Measurements from ENCODE around the gene FAM124B.
A peak's percentile ranks its signal among the peaks of the same experiment; 100 is the strongest.
"Not testable (repeated sequence)": the region's sequence is repeated elsewhere in the genome, so short reads cannot be mapped to it uniquely, and the experiment has no call there.

The FAM124B gene

DNA sequence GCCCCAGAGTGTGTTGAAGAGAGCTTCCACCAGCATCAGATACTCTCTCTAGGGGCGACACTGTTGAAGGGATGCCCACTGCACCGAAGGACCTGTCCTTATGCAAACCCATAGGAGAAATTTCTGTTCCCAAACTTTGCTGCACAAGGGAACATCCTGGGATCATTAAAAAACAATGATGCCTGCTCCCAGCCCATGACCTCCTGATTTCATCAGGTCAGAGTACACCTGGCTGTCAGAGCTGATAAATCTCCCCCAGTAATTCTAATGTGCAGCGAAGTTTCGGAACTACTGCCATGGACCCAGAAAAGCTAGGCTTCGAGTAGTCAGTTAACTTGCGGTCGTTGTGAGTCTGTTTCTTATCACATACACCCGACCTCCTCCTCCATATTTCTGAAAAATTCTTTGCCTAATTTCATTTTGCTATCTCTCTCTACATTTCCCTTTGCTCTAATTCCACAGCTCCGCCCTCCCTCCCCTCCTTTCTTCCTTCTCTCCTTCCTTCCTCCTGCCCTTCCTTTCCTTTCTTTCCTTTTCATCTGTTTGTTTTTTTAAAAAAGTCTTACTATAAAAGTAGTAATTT lies 18.8 kb downstream of the FAM124B start:
- DNase-seq (ENCODE audit: low read depth in 2 of 2, low spot score in 1 of 2), result no peak

DNA sequence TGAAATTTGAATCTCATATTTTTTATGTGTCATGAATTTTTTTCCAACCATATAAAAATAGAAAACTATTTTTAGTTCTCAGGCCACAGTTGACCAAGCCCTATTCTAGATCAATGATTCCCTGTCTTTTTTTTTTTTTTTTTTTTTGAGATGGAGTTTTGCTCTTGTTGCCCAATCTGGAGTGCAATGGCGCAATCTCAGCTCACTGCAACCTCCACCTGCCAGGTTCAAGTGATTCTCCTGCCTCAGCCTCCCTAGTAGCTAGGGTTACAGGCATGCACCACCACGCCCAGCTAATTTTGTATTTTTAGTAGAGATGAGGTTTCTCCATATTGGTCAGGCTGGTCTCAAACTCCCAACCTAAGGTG lies 19.6 kb downstream of the FAM124B start:
- not testable (repeated sequence) for DNase-seq (ENCODE audit: low read depth in 2 of 2, low spot score in 1 of 2)

DNA sequence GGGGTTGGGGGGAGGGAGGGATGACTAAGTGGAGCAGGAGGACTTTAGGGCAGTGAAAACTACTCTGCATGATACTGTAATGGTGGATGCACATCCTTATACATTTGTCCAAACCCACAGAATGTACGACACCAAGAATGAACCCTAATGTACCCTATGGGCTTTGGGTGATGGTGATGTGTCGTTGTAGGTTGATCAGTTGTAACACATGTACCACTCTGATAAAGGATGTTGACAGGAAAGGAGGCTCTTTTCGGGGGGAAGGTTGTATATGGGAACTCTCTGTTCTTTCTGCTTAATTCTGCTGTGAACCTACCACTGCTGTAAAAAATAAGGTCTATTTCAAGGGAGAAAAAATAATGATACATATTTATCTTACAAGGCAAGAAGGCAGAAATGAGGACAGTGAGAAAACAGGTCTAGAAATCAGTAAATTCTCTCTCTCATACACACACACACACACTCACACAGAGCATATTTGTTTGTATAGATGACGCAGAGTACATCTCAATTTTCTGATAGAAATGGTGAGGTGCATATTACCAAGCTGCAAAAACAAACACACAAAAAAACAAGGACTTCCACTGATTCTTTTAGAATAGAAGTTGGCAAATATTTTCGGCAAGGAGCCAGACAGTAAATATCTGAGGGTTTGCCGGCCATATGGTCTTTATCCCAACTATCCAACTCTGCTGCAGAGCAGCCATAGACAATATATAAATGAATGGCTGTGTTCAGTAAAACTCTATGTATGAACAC lies 20.2 kb downstream of the FAM124B start:
- no peak for DNase-seq (ENCODE audit: low read depth in 2 of 2, low spot score in 1 of 2)

DNA sequence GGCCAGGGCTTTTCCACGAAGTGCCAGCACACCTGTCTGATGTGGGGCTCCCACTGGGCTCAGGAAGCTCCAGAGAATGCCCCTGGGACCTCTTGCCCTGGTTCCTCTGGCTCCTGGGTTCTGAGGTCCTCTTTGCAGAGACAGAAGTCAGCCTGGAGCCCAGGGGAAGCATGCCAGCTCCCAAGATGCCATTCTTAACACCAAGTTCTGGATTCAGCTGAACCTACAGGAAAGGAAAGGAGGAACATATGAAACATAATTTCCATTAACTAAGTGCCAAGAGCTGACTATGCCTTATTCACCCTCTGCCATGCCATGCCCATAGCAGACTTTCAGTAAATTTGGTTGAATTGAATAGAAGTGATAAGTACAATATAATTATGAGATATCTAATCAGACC lies 21.9 kb downstream of the FAM124B start:
- no peak for DNase-seq (ENCODE audit: low read depth in 2 of 2, low spot score in 1 of 2)

DNA sequence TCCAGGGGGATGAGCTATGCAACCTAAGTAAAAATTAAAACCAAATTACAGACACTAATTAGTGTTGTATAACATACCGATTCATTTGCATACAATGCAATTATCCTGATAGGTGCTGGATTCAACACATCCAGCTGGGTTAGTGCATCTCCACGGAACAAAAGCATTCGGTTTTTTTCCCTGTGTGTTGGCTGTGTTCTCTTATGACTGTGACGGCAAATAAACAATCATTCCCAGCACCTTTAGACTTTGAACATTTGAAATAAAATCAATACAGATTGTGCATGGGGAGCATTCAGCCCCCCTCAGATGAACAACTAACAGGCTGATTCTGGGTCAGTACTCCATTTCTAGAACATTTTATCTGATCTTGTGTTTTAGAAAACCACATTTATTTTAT lies 22.7 kb downstream of the FAM124B start:
- no peak for DNase-seq (ENCODE audit: low read depth in 2 of 2, low spot score in 1 of 2)

DNA sequence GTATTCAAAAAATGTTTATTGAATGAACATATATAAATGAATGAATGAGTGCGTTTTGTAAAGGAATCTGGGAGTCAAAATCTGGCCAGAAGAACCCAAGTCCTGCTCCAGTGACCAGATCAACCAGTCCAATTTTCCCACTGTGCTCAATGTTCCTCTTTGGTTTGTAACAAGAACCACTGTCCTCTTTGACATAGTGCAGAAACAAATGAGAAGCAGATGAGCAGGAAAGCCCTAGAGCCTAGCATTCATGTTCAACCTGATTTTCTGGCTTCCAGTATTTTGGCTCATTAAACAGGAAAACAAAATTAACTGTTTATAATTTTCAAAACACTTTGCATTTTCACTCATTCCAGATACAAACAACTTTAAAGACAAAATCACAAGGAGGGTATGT lies 23.2 kb downstream of the FAM124B start:
- DNase-seq (ENCODE audit: low read depth in 2 of 2, low spot score in 1 of 2), result no peak

DNA sequence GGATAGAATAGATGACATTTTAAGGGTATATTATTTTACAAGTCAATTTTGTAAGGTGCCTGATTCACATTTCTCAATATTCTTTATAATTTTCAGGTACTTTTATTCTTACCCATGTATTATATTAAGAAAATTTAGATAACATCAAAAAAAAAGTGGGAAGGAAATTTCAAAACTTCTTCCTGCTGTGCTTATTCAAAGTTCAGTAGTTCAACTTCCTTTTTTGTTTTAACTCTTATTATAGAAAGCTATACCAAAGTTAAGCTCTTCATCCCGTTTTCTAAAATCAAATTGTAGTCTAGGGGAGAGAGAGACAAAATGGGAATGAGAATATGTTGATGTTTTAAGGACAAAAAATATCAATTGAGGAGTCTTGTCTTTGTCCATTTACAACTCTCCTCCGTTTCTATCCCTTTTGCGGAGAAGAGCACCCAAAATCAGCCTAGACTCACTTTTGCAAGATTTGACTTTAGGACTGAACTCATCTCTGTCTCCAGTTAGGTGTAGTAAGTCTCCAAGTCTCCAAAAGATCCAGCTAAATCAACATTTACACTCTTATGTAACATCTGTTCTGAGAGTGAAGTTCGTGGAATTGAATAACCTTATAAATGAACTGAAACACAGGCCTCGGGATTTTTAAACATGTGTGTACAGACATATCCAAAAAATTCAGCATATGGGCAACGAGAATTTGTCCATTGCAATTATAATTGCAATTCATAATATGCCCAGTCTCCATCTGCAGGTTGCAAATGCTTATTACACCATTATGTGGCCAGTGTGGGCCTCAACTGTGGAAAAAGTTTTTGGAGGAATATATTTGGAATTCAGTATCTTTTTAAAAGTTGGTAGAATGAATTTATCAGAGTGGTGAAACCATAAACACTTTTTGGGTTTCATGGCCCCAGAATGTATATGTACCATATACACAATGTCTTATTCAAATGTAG lies 23.9 kb downstream of the FAM124B start:
- DNase-seq (ENCODE audit: low read depth in 2 of 2, low spot score in 1 of 2), result no peak

DNA sequence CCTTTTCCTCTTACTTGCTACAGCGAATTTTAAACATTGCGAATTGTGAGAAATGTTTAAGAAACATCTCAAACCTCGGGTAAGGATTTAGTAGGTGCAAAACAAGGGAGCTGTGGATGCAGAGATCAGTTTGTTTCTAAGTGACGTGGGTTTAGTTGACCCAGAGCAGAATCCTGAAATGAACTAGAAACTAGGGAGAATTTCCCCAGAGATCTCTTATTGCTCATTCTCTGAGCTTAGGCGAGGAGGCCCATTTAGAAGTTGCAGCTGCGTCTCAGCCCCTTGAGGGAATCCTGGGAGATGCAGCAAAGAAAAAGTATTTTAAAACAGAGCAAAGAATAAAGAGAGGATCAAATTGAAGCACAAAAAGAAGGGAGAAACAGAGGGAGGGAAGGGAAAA lies 29.3 kb downstream of the FAM124B start:
- DNase-seq (ENCODE audit: low read depth in 2 of 2, low spot score in 1 of 2), result no peak

DNA sequence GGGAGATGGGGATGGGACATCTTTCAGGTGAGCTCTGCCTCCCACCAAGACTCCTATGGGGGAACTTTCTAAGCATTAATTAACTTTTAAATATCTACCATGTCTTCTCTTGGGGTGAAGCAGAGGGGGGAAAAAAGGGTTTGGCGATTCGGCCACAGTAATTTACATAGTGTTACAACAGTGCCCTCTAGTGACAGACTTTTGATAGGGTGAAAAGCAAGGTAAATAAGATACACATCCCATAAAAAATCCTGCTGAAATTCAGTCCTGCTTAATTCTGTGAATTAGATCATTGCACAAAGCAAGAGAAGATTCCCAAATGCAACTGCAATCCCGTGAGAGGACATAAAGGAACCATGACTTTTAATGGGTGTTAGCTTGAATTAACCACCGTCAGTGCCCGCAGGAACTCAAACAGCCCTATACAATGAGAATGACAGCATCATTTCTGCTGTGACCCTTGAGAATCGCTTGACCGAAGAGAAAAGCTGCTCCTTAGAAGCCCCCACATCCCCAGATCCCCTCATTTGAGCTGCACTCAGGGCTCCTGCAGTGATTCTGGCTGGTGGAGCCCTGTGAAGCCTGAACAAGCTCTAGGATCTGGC lies 32.8 kb downstream of the FAM124B start:
- no peak for DNase-seq (ENCODE audit: low read depth in 2 of 2, low spot score in 1 of 2)

DNA sequence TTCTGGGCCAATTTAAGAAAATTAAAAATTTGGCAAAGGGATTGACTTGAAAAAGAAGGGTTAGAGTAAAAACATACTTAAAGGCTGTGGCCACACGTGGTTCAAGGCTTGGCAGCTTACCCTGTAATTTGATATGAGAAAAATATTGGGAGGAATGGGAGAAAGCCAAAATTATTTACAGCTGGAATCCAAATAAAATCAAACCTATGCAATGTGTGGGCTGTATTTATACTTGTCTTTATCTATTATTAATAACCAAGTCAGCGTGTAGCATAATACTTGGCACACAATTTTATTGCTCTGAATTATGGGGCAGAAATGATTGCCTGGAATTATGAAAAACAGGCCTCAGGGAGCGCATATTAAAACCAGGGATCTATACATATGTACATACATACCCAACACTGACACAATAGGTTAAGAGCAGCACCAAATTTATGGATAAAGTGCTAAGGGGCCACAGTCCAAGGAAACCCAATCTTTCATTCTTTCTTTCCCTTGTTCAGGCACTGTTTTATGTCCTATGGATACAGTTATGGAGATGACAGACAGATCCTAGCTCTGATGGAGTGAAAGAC lies 35.6 kb downstream of the FAM124B start:
- no peak for DNase-seq (ENCODE audit: low read depth in 2 of 2, low spot score in 1 of 2)

DNA sequence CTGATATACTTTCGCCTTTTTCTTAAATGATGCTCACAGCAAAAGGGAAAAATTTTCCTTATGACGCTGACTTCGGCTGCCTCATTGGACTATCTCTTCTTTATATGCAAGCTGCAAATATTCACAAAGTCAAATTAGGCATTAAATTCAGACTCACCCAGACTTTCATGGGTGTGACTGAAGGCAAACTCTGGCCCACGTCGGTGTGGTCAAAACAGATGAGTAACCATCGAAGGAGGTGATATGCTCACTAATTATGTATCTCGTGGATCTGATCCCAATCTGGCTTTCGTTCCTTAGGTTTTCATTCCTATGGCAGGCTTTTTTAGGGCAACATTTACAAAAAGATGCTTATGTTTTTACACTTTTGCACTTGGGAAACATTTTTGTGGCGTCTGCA lies 36.6 kb downstream of the FAM124B start:
- no peak for DNase-seq (ENCODE audit: low read depth in 2 of 2, low spot score in 1 of 2)

DNA sequence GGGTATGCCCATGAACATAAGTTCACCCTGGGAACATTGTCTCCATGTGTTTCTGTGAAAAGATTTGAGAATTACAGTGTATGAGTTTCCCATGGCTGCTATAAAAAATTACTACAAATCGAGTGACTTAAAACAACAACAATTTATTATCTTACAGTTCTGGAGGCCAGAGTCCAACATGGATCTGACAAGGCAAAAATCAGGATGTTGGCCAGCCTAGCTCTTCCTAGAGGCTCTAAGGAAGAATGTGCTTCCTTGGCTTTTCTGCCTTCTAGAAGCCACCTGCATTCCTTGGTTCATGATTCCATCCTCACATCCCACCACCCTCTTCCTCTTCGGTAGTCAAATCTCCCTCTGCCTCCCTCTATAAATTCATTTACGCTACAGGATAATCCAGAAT lies 38.6 kb downstream of the FAM124B start:
- no peak for DNase-seq (ENCODE audit: low read depth in 2 of 2, low spot score in 1 of 2)

DNA sequence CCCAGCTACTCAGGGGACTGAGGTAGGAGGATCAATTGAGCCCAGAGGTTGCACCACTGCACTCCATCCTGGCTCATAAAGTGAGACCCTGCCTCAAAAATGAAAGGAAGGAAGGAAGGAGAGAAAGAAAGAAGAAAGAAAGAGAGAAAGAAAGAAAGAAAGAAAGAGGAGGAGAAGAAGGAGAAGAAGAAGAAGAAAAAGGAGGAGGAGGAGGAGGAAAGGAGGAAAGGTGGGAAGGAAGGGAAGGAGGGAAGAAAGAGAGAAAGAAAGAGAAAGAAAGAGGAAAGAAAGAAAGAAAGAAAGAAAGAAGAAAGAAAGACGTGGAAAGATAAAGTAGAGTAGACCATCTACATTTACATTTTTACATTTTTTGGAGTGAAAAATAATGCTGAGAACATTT lies 39.8 kb downstream of the FAM124B start:
- no peak for DNase-seq (ENCODE audit: low read depth in 2 of 2, low spot score in 1 of 2)

DNA sequence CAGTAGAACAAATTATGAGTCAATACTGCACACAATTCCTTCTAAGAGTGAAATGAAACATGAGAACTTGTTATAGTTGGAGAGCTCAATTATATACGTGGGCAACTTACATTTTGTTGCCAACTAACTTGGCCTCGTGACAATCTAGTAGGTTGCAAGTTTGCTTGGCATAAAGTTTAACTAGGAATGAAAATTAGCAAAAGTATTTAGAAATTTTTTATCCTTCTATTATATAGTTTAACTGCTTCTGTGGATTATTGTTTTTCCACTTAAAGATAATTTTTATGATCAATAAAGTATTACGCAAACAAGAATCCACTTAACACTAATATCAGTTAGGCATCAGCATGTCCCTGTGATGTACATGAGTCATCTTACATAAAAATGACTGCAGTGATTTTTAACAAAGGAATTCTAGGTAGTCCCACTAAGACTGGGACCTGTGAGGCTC lies 41.1 kb downstream of the FAM124B start:
- no peak for DNase-seq (ENCODE audit: low read depth in 2 of 2, low spot score in 1 of 2)

DNA sequence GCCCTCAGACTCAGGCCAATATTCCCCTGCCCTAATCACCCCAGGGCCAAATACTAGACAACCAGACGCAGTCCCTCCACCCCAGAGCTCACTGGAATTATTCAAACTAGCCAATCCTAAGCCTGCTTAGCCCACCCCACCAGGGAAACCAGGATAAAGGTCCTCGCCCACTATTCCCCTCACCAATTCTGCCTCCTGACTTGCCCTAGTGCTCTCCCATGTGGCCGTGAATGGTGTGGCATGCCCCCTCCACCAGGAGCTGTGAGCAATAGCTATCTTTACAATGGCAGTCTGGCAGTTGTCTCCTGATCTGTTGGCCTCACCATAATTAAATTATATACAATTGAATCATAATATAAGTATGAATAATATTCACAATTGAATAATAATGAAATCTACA lies 42.3 kb downstream of the FAM124B start:
- no peak for DNase-seq (ENCODE audit: low read depth in 2 of 2, low spot score in 1 of 2)

DNA sequence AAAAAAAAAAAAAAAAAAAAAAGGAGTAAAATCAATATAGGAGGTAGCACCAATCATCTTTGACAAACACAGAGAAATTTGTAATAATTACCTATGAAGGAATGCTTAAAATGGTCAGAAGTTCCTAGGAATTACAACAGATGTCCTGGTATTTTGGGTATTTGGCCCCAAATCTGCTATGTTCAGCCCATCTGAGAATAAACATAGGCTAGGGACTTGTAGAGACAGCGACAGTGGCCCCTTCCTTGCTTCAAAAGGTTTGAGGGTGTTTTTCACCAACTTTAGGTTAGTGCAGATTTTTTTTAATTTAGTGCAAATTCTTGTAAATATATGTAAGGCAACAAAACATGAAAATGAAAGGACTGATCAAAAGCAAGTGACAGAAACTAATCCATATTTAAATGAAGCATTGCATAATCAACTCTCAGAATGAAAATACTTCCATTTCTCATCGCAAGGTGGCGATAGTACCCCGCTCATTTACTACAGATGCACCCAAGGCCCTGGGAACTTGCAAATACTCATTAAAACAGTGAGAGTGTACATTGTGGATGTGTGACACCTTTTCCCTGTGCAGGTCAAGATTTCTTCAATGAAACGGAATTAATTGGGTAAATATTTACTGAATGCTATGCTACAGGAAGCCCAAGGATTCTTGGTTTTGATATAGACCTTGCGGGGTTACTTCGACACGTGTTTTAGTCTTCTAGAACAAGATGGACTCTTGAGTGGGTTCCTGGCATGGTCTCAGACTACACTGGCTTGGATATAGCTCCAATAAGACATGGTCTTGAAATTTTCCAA lies 44.6 kb downstream of the FAM124B start:
- DNase-seq (ENCODE audit: low read depth in 2 of 2, low spot score in 1 of 2), result peak in 1 of 2 donors; percentile 9

DNA sequence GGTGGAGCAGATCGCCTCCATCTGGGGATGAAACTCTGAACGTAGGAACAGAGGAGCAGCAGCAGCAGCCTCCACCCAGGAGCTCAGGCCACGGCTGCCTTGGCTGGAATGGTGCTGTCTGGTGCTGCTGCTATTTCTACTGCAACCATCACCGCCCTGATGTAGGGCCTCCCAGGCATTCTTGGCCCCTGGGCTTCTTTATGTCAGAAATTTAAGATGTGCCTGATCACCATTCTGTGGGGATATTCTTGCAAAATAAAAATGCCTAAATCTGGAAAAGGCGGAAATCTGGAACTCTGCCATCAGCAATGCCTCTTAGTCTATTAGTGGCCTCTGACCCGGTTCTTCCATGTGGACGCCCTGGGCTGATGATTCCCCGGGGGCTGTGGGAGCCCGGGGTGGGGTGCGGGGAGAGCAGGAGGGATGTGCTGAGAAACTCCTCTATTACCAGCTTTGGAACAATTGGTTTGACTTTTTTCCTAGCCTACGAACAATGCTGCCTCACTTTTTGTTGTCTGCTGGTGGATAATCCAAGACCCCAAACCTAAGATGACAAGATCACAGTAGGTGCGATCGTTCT lies 47.2 kb downstream of the FAM124B start:
- DNase-seq (ENCODE audit: low read depth in 2 of 2, low spot score in 1 of 2), result no peak

DNA sequence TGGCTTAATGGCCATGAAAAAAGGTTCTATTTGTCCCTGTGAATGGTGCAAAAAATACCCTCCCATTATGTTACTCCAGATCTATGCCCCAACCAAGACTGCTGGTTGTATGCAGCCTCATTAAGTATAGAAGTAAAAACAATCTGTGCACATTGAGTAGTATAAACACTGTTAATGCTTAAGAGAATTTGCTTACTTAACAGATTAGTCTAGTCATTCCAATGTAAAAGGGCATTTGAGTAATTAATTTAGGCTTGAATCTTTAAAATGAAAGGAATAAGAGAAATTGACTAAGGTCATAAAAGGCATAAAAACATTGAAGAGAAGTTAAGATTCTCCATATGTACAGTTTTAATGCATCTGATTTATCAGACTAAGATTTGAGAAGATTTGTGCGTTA lies 51.2 kb downstream of the FAM124B start:
- no peak for DNase-seq (ENCODE audit: low read depth in 2 of 2, low spot score in 1 of 2)

DNA sequence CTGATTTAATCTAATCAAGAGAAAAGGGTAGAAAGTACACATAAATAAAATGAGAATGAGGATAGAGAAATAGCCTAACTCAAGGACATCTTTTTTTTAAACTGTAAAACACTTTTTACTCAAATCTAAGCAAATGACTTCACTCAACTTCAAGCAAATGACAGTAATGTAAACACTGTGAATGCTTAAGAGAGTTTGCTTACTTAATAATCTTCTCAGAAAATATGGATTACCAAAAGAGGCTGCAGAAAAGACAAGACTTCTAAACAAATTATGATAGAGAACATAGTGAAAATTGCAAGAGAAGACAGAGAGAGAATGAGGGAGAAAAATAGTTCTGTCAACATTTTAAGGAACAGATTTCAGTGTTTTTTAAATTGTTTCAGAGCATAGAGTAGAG lies 52.5 kb downstream of the FAM124B start:
- DNase-seq (ENCODE audit: low read depth in 2 of 2, low spot score in 1 of 2), result no peak

Data from stimulated activated CD8-positive, alpha-beta memory T cell treated with anti-CD3 and anti-CD28 coated beads, Interleukin-4, amount 100 ng/mL, for 1 hour (primary cell).